ENCODE data around the gene TGFBR3.

The TGFBR3 gene

DNA sequence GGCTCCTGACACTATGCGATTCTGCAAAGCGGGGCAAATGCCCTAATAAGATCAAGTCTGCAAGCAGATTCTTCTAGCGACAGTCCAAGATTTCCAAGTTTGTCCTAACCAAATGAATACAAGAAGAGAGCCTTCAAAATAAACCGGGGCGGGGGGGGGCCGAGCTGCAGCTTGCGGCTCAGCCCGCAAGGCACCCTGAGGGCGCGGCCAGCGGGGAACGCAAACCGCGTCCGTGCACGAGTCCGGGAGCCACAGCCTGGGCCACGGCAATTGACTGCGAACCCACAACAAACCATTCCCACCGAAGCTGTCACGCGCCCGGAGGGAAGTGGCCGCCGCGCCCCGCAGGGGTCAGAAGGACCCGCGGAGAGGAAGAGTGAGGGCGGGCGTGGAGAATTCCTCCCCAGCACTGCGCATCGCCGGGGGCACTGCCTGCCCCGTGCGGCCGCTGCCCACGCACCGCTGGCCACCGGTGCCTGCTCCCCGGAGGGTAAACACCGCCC, 687 bp downstream of the TGFBR3 start:
- H3K4me3 ChIP-seq (ENCODE audit: low read depth, low read length), result peak overlapping the region; percentile 79
- no peak for DNase-seq (ENCODE audit: low read depth)
- TF ChIP-seq, protein P1, sequence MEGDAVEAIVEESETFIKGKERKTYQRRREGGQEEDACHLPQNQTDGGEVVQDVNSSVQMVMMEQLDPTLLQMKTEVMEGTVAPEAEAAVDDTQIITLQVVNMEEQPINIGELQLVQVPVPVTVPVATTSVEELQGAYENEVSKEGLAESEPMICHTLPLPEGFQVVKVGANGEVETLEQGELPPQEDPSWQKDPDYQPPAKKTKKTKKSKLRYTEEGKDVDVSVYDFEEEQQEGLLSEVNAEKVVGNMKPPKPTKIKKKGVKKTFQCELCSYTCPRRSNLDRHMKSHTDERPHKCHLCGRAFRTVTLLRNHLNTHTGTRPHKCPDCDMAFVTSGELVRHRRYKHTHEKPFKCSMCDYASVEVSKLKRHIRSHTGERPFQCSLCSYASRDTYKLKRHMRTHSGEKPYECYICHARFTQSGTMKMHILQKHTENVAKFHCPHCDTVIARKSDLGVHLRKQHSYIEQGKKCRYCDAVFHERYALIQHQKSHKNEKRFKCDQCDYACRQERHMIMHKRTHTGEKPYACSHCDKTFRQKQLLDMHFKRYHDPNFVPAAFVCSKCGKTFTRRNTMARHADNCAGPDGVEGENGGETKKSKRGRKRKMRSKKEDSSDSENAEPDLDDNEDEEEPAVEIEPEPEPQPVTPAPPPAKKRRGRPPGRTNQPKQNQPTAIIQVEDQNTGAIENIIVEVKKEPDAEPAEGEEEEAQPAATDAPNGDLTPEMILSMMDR (IDR thresholded peaks at IDR 0.05; ENCODE audit: control insufficient read depth, extremely low read depth, insufficient read depth), result no peak

DNA sequence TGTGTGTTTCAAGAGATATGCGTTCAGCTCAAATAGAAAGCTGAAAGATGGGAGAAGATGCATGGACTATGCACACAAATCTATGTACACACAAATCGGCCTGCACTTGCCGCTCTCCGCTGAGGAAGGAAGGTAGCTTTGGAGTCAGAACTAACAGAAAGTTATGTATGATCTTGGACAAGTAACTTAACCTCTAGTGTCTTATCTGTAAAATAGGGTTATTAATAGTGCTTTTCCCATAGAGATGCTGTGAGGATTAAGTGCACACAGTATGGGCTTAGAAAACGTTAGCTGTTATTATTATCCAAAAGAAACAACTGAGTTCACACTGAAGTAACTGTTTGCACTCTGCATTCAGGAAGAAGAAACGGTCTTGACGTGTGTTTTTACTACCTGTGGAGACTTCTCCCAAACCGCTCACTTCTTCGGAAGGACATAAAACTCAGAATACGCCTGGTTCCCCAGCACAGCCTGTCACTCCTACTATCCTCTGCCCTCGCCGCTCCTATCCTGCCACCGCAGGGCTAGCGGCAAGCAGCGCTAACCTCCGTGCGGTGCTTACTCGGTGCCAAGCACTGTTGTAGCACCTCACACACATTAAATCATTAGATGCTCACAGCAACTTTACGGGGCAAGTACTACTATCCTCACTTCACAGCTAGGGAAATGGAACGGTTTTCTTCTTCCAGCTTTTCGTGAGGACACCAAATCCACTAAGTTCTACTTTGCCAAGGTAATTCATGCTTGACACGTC, 1.3 kb downstream of the TGFBR3 start:
- TF ChIP-seq, protein P1 (IDR thresholded peaks at IDR 0.05; ENCODE audit: control insufficient read depth, extremely low read depth, insufficient read depth), result no peak
- no peak for DNase-seq (ENCODE audit: low read depth)
- H3K4me3 ChIP-seq (ENCODE audit: low read depth, low read length), result peak overlapping the region; percentile 79

DNA sequence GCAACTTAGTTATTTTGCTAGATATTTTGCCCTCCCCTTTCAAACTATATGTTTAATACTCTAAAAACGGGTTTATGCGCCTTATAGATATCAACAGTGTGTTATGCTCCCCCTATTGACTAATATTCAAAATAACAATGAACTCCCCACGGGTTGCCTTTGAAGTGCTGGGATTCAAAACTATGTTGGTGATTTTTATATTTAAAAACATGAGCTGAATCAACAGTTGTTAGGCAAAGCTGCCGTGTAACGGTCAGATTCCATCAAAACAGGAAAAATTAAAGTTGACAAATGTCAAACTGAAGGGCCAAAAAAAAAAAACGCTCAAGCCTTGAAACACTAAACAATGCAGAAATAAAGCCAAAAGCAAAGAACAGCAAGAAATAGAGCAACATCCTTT, 2.5 kb downstream of the TGFBR3 start:
- no peak overlapping the region for H3K4me3 ChIP-seq (ENCODE audit: low read depth, low read length)
- TF ChIP-seq, protein P1 (IDR thresholded peaks at IDR 0.05; ENCODE audit: control insufficient read depth, extremely low read depth, insufficient read depth), result peak; percentile 41
- DNase-seq (ENCODE audit: low read depth), result no peak

DNA sequence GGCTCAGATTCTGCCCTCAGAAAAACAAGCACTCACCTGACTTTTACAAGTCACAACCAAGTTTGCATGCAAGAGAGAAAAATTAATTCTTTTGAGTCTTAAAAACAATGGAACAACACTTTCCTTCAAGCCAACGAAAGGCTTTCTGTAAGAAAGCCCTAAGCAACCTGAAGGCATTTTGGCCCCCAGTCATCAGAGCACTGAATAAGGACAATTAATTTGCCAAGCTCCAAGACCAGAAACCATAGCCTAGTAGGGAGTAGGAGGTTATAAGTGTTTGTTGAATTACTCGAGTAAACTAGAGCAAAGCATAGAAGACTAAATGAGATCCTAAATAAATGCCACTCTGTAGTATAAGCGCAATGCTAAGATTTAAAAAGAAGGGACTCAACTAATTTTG, 4.7 kb downstream of the TGFBR3 start:
- DNase-seq (ENCODE audit: low read depth), result no peak
- no peak overlapping the region for H3K4me3 ChIP-seq (ENCODE audit: low read depth, low read length)
- TF ChIP-seq, protein P1 (IDR thresholded peaks at IDR 0.05; ENCODE audit: control insufficient read depth, extremely low read depth, insufficient read depth), result no peak

DNA sequence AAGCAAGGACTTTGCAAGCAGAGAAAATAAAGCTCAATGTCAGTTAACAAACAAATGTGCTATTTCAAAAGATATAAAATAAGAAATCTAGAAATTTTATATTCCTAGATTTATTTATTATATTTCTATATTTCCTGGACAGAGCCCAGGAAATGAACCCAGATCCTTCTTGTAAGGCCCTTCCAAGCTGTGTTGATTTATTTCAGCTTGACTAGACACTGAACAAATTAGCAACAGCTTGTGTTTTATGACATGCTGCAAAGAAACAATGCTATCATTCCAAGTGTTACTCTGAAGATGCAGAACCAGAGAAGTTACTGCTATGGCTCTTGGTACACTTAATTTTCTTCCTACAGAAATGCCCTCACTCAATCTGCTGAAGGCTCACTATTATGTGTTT, 6.2 kb downstream of the TGFBR3 start:
- TF ChIP-seq, protein P1 (IDR thresholded peaks at IDR 0.05; ENCODE audit: control insufficient read depth, extremely low read depth, insufficient read depth), result no peak
- no peak for DNase-seq (ENCODE audit: low read depth)
- no peak overlapping the region for H3K4me3 ChIP-seq (ENCODE audit: low read depth, low read length)

DNA sequence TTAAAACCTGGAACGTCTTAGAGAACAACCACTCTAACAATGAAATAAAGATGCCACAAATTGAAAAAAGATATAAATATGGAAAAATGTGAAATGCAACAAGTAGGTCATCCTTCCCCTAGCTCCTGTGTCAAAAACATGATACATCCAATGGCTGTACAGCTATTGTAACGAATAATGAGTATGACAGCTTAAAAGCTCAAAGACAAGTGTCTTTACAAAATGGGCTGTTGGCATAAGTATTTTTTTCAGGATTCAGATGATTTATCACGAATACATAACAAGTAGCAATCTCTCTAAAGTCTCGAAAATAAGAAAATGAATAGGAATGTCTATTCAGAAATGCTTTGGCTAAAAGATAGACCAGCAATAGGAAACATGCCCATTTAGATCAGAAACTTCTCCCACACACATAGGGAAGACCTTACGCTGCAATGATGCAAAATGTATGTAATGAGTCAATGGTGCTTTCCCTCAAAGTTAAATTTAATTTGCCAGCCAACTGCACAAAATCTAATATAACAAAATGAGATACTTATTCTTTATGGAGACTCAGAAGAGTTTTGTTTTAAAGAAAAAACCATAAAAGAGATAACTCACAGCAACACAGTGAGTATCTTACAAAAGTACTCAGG, 8.3 kb downstream of the TGFBR3 start:
- DNase-seq (ENCODE audit: low read depth), result no peak
- TF ChIP-seq, protein P1 (IDR thresholded peaks at IDR 0.05; ENCODE audit: control insufficient read depth, extremely low read depth, insufficient read depth), result no peak
- H3K4me3 ChIP-seq (ENCODE audit: low read depth, low read length), result no peak overlapping the region

All from LNCaP clone FGC (cell line).